Activated naive CD4-positive, alpha-beta T cell (primary cell): ENCODE data around the gene MTPN.

Experiments used
- DNase-seq, 4 experiments: peaks; one replicate each; lab custom pipeline; 2025; lab: John Stamatoyannopoulos, UW

Gene MTPN

DNA sequence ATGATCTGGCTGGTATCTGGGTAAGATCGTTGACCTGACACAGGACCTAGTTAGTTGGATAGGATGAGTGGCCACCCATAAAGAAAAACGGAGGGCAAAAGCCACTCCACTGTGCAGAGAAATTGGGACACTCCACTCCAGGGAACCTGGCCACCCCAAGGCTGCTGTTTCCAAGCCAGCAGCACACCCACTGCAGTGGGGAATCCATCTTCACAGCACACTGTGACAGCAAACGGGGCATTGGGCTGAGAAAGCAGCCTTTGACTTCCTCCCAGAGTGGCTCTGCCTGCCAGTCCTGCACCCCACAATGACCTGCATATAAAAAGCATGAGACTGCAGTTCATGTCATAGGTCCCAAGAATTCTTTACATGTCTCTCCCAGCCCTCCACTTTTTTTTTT is 52.9 kb downstream of the MTPN start:
- no peak for DNase-seq

- no peak for DNase-seq
These were observed 54.9 kb downstream of the MTPN start for GRCh38 chr7:135922263-135922662.

DNA sequence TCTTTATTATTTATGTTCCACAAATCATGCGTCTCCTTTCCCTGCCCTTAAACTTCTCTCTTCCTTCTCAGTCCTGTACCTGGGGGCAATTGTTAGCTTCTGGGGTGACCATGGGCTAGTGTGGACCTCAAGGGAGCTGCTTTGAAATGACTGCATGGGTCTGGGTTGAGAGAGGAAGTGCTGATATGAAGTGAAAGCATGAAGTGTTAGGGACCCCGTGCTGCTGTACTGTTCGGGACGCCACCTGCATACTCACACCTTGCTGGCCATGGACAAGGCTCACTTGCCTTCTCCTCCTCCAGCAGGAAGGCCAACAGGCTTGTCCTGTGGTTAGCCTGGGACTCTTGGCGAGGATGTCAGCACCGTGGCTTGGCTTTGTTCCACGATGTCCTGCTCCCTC is 56.7 kb downstream of the MTPN start:
- DNase-seq, result no peak

- DNase-seq, result no peak
These were observed 57.9 kb downstream of the MTPN start for GRCh38 chr7:135919071-135919841.

GRCh38 chr7:135918134-135918533 is 59.0 kb downstream of the MTPN start:
- DNase-seq, result no peak

- DNase-seq, result no peak
These were observed 59.4 kb downstream of the MTPN start for GRCh38 chr7:135917721-135918120.

DNA sequence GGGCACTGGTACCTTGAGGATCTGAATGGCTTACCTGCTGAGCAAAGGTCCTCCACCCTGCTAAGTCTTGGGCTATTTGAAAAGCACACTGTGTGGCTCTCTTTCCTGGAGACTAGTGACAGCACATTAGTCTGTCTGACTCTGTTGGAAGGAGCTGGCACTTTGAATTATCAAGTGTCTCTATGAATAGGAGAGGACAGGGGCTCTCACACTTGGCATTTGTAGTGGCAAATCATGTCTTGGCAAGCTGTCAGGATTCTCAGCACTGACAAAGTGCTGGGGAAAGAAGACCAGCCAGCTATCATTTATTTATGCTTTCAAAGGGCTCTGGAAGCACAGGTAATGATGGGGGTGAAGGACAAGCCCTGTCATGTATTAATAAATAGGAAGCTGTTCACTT is 62.8 kb downstream of the MTPN start:
- no peak for DNase-seq

GRCh38 chr7:135913404-135913803 is 63.8 kb downstream of the MTPN start:
- no peak for DNase-seq

GRCh38 chr7:135911099-135911498 is 66.1 kb downstream of the MTPN start:
- no peak for DNase-seq

DNA sequence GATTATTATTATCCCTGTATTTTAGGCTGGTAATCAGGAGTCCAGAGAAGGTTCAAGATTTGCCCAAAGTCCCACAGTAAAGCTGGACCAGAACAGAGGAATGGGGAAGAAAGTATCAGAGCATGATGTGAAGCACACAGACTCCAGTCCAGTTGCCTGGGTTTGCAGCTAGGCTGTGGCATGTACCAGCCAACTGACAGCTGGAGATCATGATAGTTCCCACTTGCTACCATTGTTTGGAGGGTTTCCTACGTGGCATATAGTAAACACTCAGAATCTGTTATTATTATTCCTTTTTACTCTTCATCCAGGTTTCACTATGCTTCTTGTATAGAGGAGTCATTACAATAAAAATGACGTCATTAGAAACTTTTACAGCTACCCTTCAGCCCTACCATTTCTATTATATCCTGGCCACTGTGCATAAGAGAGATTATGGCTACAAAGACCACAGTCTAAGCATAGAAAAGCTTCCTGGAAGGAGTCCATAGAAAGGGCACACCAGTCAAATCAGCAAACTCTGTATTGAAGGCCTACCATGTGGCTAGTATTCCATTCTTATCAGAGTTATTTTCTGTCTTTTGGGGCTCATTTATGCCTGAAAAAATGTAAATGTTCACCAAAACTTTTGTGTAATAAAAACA is 66.6 kb downstream of the MTPN start:
- DNase-seq, result no peak

- no peak for DNase-seq
These were observed 71.3 kb downstream of the MTPN start for GRCh38 chr7:135905858-135906257.

DNA sequence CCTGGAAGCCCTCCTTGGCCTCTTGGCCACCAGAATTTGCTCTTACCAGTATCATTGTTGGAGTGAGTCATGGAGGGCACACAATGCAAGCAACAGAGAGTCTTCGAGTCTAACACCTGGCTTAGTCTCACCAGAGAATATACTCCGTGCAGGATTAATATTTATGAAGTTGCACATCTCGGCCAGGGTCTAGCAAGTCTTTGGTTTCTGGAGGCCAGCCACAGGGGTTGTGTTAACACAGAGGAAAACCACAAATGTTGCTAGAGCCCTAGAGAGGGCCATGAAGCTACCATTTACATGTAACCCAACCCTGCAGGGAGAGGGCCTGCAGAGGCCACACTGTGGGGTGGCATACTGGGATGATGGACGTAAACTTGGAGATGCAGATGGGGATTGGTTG is 71.8 kb downstream of the MTPN start:
- DNase-seq, result no peak

DNA sequence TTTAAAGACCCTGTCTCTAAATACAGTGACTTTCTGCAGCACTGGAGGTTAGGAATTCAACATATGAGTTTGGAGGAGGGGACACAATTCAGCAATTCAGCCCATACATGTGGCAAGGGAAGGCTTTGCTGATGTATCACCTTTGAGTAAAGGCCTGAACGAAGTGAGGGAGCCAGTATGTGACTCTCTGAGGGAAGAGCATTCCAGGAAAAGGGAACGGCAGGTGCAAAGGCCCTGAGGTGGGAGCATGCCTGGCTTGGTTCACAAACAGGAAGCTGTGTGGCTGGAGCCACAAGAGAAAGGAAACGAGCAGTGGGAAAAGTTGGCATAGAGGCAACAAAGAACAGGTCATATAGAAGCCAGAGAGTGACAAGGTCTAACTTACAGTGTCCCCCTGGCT is 72.9 kb downstream of the MTPN start:
- no peak for DNase-seq

GRCh38 chr7:135901585-135902540 is 75.3 kb downstream of the MTPN start:
- DNase-seq, result no peak

GRCh38 chr7:135900065-135900546 is 77.1 kb downstream of the MTPN start:
- DNase-seq, result no peak

DNA sequence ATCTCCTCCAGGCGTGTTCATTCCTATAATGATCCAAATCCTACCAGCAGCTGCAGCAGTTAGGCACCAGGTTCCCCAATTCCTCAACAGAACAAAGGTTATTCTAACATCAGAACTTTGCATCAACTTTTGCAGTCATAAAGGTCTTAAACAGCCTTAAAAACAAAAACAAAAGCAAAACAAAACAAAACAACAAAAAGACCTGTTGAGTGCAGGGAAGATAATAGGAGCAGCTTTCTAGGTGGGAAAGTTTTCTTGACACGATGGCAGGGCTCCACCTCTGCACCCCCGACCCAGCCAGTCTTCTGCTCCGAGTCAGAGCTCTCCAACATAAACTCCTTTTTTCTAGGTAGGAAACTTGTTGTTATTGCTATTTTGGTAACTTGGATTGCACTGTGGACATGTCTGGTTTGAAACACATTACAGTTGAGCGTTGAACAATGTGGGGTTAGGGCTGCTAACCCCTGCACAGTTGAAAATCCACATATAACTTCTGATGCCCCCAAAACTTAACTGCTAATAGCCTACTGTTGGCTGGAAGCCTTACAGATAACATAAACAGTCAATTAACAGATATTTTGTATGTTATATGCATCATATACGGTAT is 77.6 kb downstream of the MTPN start:
- DNase-seq, result no peak

DNA sequence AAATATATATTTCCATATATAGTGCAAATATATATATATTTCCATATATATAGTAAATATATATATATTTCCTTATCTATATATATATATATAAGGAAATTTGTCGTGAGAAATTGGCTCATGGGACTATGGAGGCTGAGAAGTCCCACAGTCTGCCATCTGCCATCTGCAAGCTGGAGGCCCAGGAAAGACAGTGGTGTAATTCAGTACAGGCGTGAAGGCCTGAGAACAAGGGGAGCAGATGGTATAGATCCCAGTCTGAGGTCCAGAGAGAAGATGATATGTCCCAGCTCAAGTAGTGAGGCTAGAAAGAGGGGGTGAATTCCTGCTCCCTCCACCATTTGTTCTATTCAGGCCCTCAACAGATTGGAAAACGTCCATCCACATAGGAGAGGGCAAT is 78.9 kb downstream of the MTPN start:
- DNase-seq, result no peak

DNA sequence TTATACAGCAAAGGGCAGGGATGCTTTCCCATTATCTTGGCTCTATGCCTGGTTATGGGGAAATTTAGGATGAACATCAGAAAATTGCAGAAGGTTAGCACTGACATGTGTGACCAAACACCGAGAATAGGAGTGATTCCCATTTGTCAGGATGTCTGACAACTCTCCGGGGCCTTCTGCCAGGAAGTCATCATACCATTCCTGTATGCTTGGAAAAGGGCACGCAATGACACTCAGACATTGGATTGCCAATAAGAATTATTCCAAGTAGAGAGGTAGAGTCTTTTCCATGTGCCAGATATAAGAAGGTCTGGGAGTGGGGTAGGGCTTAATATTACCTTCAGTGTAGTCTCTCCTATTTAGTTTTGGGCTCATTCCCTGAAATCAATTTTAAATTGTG is 82.3 kb downstream of the MTPN start:
- no peak for DNase-seq

- no peak for DNase-seq
These were observed 87.3 kb downstream of the MTPN start for GRCh38 chr7:135889823-135890222.

DNA sequence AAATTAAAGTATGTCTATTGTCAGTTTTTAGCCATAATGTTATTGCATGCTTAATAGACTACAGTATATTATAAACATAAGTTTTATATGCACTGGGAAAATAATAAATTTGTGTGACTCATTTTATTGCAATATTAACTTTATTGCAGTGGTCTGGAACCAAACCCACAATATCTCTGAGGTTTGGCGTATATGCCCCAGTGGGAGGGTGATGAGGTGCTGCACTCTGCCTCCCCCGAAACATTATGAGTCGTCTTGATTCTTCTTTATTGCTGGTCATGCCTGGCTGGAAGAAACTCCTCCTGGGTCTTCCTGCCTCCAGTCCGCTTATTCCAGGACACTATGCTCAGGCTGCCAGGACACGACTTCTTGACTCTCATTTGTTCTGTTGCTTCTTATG is 88.4 kb downstream of the MTPN start:
- DNase-seq, result no peak

DNA sequence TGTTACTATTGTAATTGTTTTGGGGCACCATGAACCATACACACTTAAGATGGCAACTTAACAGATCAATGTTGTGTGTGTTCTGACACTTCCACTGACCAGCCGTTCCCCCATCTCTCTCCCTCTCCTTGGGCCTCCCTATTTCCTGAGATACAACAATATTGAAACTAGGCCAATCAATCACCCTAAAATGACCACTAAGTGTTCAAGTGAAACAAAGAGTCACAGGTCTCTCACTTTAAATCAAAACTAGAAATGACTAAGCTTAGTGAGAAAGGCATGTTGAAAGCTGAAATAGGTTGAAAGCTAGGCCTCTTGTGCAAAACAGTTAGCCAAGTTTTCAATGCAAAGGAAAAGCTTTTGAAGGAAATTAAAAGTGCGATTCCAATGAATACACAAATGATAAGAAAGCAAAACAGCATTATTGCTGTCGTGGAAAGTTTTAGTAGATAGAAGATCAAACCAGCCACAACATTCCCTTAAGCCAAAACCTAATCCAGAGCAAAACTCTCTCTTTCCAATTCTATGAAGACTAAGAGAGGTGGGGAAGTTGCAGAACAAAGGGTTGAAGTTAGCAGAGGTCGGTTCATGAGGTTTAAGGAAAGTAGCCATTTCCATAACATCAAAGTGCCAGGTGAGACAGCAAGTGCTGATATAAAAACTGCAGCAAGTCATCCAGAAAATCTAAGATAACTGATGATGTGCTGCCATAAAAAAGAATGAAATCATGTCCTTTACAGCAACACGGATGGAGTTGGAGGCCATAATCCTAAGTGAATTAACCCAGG is 90.6 kb downstream of the MTPN start:
- DNase-seq, result no peak
